Lung (tissue), 12 donors: Measurements from ENCODE around the gene LYPD3. TPM values are rescaled to one million over a fixed set of nuclear protein-coding genes. Genes with fewer than 3 reads are reported as not detected.

Source experiments
- ATAC-seq: fragments of 200-7000 bp; cut with Tn5 transposase; one replicate; pipeline ENCODE4 v1.9.1; 2020; ENCODE audit warnings: moderate number of reproducible peaks; ENCODE audit not compliant: insufficient read depth, low FRiP score
- DNase-seq, 3 donors: peaks; one replicate each; pipeline ENCODE4 v3.0.0-alpha.2; 2013 to 2017
- H3K27ac ChIP-seq, 2 donors: one replicate each; pipeline ENCODE4 v1.5.1; 2013; ENCODE audit warnings: mild to moderate bottlenecking in 2 of 2, moderate library complexity in 2 of 2, control low read depth in 1 of 2, inconsistent platforms in 1 of 2, low read depth in 1 of 2, low read length in 1 of 2
- H3K27me3 ChIP-seq, 3 donors: one replicate each; pipeline ENCODE4 v1.5.1; 2013; ENCODE audit warnings: low read length in 2 of 3; ENCODE audit not compliant: control insufficient read depth in 3 of 3, insufficient read depth in 3 of 3
- H3K36me3 ChIP-seq, 4 donors: one replicate each; pipeline ENCODE4 v1.5.1; 2013; ENCODE audit warnings: low read length in 4 of 4, mild to moderate bottlenecking in 1 of 4, moderate library complexity in 1 of 4; ENCODE audit not compliant: control insufficient read depth in 4 of 4, insufficient read depth in 4 of 4
- H3K4me1 ChIP-seq, 5 donors: one replicate each; pipeline ENCODE4 v1.5.1; 2013; ENCODE audit warnings: low read length in 5 of 5, mild to moderate bottlenecking in 2 of 5, moderate library complexity in 1 of 5; ENCODE audit not compliant: control insufficient read depth in 5 of 5, insufficient read depth in 5 of 5
- H3K4me3 ChIP-seq: one replicate; pipeline ENCODE4 v1.5.1; 2013; ENCODE audit warnings: mild to moderate bottlenecking, control low read depth, moderate library complexity
- H3K9ac ChIP-seq, 2 donors: one replicate each; pipeline ENCODE4 v1.5.1; 2013; ENCODE audit warnings: low read length in 2 of 2, control low read depth in 1 of 2; ENCODE audit not compliant: insufficient read depth in 1 of 2
- H3K9me3 ChIP-seq, 4 donors: one replicate each; pipeline ENCODE4 v1.5.1; 2013; ENCODE audit warnings: low read length in 3 of 4, mild to moderate bottlenecking in 1 of 4, moderate library complexity in 1 of 4; ENCODE audit not compliant: control insufficient read depth in 4 of 4, insufficient read depth in 3 of 4
- CTCF ChIP-seq: IDR thresholded peaks from 2 replicates; pipeline ENCODE4 v1.5.1; 2012; ENCODE audit warnings: mild to moderate bottlenecking; ENCODE audit errors: control extremely low read depth, extremely low read depth
- WGBS, 2 donors: extraction: QIAGEN DNeasy Blood & Tissue Kit; methylation state at CpG; one replicate each; pipeline ENCODE4 v1.1.7; 2013; 5-methylcytosine and 5-hydroxymethylcytosine counted together
- polyA plus RNA-seq, 2 donors: library from polyadenylated mRNA; stranded (reverse); fragments of 200-250 nt; gene quantifications; one replicate each; pipeline ENCODE4 v1.2.1, GENCODE V29; 2013
- total RNA-seq, 2 donors: library from RNA; depleted of rRNA in 1 of 2; stranded (reverse); fragments of >200 nt in 1 of 2; gene quantifications; one replicate each; pipeline ENCODE4 v1.2.1, GENCODE V29; 2014 to 2021
- donor health status: control.
- donor health status: control.
- donor health status: Bipolar disorder and iron deficiency.
- donor health status: healthy.
- donor health status: DM: yes; HTN: yes; CAD: no.

The LYPD3 gene
- total and polyA plus RNA-seq, 4 donors, result 0.28 to 1.7 (median 0.95) TPM

- peak overlapping the region; percentile 52 for H3K4me3 ChIP-seq
- no peak overlapping the region for H3K9ac ChIP-seq
- 12% methylated on average over 30 to 33 of the region's 33 CpGs for WGBS, 2 donors
- TF ChIP-seq CTCF, result no peak
- H3K36me3 ChIP-seq, result no peaks in the 10 kb centered on the region
- DNase-seq (no peak), ATAC-seq (peak; percentile 31)
- peaks cover 0 to 13% (median 11%) of the 10 kb centered on the region in 3 donors for H3K27me3 ChIP-seq
- peak overlapping the region; percentile 14 to 72 for H3K27ac ChIP-seq
- no peaks in the 10 kb centered on the region for H3K9me3 ChIP-seq
- H3K4me1 ChIP-seq, result peaks cover 0 to 9% (median 0%) of the 10 kb centered on the region in 5 donors
These were observed 1.2 kb downstream of the LYPD3 start for GRCh38 chr19:43464134-43464775.

DNA sequence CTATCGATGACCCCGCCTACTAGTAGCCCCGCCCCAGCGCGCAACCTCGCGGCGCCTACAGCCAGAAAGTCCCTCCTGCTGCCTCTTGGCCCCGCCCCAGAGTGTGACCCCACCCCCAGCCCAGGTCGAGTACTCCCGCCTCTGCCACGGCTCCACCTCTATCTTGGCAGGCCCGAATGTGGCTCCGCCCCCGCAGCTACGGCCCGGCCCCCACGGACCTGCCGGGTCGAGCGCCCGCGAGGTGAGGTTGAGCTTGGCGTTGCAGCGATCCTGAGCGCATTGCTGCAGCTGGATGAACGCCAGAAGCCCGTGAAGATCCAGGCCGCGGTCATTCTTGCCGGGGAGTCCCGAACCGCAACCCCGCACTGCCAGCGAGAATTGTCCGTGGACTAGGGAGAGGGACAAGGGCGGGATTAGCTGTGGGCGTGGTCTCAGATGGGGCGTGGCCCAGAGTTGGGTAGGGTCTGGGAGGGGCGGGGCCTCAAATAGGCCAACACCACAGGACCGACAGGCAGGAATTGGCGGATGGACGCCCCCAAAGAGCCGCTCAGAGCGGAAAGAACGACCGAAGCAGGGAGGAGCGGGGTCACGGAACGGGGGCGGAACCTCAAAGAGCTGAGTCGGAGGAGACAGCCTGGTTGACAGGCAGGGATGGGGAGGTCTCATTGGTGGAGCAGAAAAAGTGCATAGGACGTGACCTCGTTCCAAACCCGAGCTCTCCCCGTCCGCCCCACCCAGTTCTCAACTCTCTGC is 1.9 kb downstream of the LYPD3 start:
- no peak overlapping the region for H3K9ac ChIP-seq

GRCh38 chr19:43462785-43463380 is 2.5 kb downstream of the LYPD3 start:
- Histone ChIP-seq H3K36me3 (no peaks in the 10 kb centered on the region), H3K27ac (peak overlapping the region in 1 of 2 donors; percentile 12), H3K9ac (no peak overlapping the region), H3K4me3 (peak overlapping the region; percentile 9), H3K9me3 (no peaks in the 10 kb centered on the region), H3K4me1 (peaks cover 0 to 9% (median 0%) of the 10 kb centered on the region in 5 donors), H3K27me3 (peaks cover 0 to 13% (median 11%) of the 10 kb centered on the region in 3 donors)
- ATAC-seq (no peak), DNase-seq (no peak)
- TF ChIP-seq CTCF, result no peak
- WGBS, 2 donors, result 12 to 13% methylated on average over 33 of the region's 33 CpGs

More for the DNA sequence above, 1.9 kb downstream of the LYPD3 start:
- ATAC-seq (peak; percentile 92), DNase-seq (peak; percentile 93 to 96 (median 95))
- peak overlapping the region; percentile 52 for H3K4me3 ChIP-seq
- peaks cover 0 to 13% (median 11%) of the 10 kb centered on the region in 3 donors for H3K27me3 ChIP-seq
- no peak for TF ChIP-seq CTCF
- H3K4me1 ChIP-seq, result peaks cover 0 to 9% (median 0%) of the 10 kb centered on the region in 5 donors
- no peaks in the 10 kb centered on the region for H3K36me3 ChIP-seq
- WGBS, 2 donors, result 1% methylated on average over 56 to 57 of the region's 57 CpGs
- H3K9me3 ChIP-seq, result no peaks in the 10 kb centered on the region
- peak overlapping the region; percentile 14 to 72 for H3K27ac ChIP-seq
